ENCODE data around the gene NELFA.

Gene NELFA

DNA sequence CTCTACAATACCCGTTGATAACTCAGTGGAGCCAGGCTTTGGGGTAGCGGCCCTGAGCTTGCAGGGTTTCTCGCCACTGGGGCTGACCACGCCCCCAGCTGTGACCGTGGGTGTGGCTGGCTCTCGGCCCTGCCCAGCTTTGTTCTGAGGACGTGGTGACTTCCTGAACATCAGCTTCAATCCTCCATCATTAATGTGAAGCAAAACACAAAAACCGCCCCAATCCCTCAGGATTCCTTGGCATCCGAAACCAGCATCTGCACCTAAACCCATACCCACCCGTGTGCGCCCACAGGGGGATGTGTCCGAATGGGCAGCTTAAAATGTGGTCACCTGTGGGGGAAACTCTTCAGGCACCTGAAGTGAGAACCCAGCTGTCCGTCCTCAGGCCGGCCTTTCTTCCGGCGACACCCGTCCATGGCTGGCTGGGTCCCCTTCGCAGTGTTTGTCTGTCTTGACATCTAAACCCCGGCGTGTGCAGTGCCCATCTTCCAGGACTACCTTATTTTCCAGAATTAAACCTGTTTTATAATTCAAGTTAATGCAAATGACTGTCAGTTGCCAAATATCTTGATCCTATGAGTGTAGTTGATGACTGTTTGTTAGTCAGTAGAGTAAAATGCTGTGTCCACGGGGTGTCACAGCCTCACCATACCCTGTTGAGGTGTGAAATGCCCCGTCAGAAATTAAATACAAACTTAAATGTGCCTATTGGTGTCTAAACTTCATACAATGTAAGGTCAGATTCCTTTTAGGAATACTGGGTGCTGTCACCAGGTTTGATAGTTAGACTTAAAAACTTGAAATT is 27.3 kb downstream of the NELFA start:
- H3K23ac ChIP-seq (ENCODE audit: low read depth, low read length, poor library complexity) = no peak overlapping the region
- no peak overlapping the region for H2BK15ac ChIP-seq (ENCODE audit: low read length)
- H3K9ac ChIP-seq (ENCODE audit: low read depth, low read length, poor library complexity) = no peak overlapping the region
- H3K4me1 ChIP-seq (ENCODE audit: control insufficient read depth in 2 of 2, insufficient read depth in 1 of 2, low read depth in 1 of 2, low read length in 2 of 2) = no peaks in the 10 kb centered on the region
- H3K9me3 ChIP-seq (replicated peaks in 1 of 2; ENCODE audit: control insufficient read depth in 2 of 2, insufficient read depth in 1 of 2, low read depth in 1 of 2, low read length in 2 of 2) = no peaks in the 10 kb centered on the region
- no peak overlapping the region for H2BK12ac ChIP-seq (ENCODE audit: low read length)
- H3K79me1 ChIP-seq (ENCODE audit: low read depth, low read length) = peaks cover 6% of the 10 kb centered on the region
- WGBS, 2 donors (ENCODE audit: extremely low coverage in 2 of 2, insufficient read length in 2 of 2, insufficient replicate concordance in 1 of 2) = no CpG with 5 or more reads among the region's 22 CpGs
- no peaks in the 10 kb centered on the region for H3K27me3 ChIP-seq (ENCODE audit: control insufficient read depth in 3 of 3, insufficient read depth in 3 of 3, low read depth in 1 of 3, low read length in 3 of 3)
- peaks cover 64 to 100% of the 10 kb centered on the region in 2 donors for H3K36me3 ChIP-seq (replicated peaks in 1 of 2; ENCODE audit: control insufficient read depth in 2 of 2, insufficient read depth in 2 of 2, low read length in 2 of 2)
- no peak overlapping the region for H3K18ac ChIP-seq (ENCODE audit: low read length)
- H3K27ac ChIP-seq (replicated peaks; ENCODE audit: low read length) = no peak overlapping the region
- H2BK5ac ChIP-seq (ENCODE audit: low read length) = no peak overlapping the region
- H2AFZ ChIP-seq (ENCODE audit: low read length) = no peak overlapping the region
- H3K4ac ChIP-seq (ENCODE audit: low read length) = no peak overlapping the region
- H3K4me3 ChIP-seq (ENCODE audit: low read length in 2 of 2) = no peak overlapping the region
- H4K91ac ChIP-seq (ENCODE audit: low read depth, low read length, poor library complexity) = no peak overlapping the region
- H2AK5ac ChIP-seq (ENCODE audit: low read depth, low read length) = no peak overlapping the region
- no peak for DNase-seq (ENCODE audit: low spot score)
- no peak overlapping the region for H2BK120ac ChIP-seq (ENCODE audit: low read depth, low read length)
- H3K4me2 ChIP-seq (ENCODE audit: insufficient read depth, low read length, poor library complexity, severe bottlenecking) = no peak overlapping the region
- H4K8ac ChIP-seq (ENCODE audit: low read depth, low read length) = no peak overlapping the region
- no peak overlapping the region for H3K14ac ChIP-seq (ENCODE audit: low read length)

DNA sequence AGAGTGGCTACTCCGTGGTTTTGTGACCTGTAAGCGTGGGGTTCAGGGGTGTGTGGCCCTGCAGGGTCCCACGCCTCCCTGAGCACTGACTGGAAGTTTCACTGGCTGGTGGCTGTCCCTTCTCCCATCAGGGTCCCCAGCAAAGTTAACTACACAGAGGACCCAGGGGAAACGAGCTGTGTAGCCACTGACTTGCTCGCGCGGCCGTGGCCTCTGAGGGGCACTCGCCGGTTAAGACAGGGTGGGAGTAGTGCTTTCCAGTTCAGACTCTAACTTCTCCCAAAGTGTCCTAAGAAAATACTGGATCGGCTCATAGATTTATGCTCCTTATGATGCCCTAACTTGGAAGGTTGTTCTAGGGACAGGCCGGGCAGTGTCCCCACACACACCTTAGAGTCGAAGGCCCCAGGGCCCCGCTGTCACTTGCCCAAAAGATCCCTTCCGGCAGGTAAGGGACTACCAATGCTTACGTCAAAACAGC is 28.2 kb downstream of the NELFA start:
- Histone ChIP-seq H4K91ac (ENCODE audit: low read depth, low read length, poor library complexity) (no peak overlapping the region), H3K79me1 (ENCODE audit: low read depth, low read length) (peaks cover 5% of the 10 kb centered on the region), H3K36me3 (replicated peaks in 1 of 2; ENCODE audit: control insufficient read depth in 2 of 2, insufficient read depth in 2 of 2, low read length in 2 of 2) (peaks cover 67 to 100% of the 10 kb centered on the region in 2 donors), H4K8ac (ENCODE audit: low read depth, low read length) (no peak overlapping the region), H3K27me3 (ENCODE audit: control insufficient read depth in 3 of 3, insufficient read depth in 3 of 3, low read depth in 1 of 3, low read length in 3 of 3) (no peaks in the 10 kb centered on the region), H3K4me2 (ENCODE audit: insufficient read depth, low read length, poor library complexity, severe bottlenecking) (no peak overlapping the region), H2BK15ac (ENCODE audit: low read length) (no peak overlapping the region), H2BK12ac (ENCODE audit: low read length) (no peak overlapping the region), H3K9me3 (replicated peaks in 1 of 2; ENCODE audit: control insufficient read depth in 2 of 2, insufficient read depth in 1 of 2, low read depth in 1 of 2, low read length in 2 of 2) (no peaks in the 10 kb centered on the region), H2BK5ac (ENCODE audit: low read length) (peak overlapping the region; percentile 32), H3K4me3 (ENCODE audit: low read length in 2 of 2) (no peak overlapping the region), H2AFZ (ENCODE audit: low read length) (no peak overlapping the region), H3K23ac (ENCODE audit: low read depth, low read length, poor library complexity) (peak overlapping the region; percentile 56), H3K9ac (ENCODE audit: low read depth, low read length, poor library complexity) (no peak overlapping the region), H3K14ac (ENCODE audit: low read length) (no peak overlapping the region), H2BK120ac (ENCODE audit: low read depth, low read length) (no peak overlapping the region), H3K4me1 (ENCODE audit: control insufficient read depth in 2 of 2, insufficient read depth in 1 of 2, low read depth in 1 of 2, low read length in 2 of 2) (no peaks in the 10 kb centered on the region), H3K27ac (replicated peaks; ENCODE audit: low read length) (no peak overlapping the region), H3K18ac (ENCODE audit: low read length) (no peak overlapping the region), H2AK5ac (ENCODE audit: low read depth, low read length) (no peak overlapping the region), H3K4ac (ENCODE audit: low read length) (no peak overlapping the region)
- WGBS, 2 donors (ENCODE audit: extremely low coverage in 2 of 2, insufficient read length in 2 of 2, insufficient replicate concordance in 1 of 2) = no CpG with 5 or more reads among the region's 16 CpGs
- DNase-seq (ENCODE audit: low spot score) = no peak

DNA sequence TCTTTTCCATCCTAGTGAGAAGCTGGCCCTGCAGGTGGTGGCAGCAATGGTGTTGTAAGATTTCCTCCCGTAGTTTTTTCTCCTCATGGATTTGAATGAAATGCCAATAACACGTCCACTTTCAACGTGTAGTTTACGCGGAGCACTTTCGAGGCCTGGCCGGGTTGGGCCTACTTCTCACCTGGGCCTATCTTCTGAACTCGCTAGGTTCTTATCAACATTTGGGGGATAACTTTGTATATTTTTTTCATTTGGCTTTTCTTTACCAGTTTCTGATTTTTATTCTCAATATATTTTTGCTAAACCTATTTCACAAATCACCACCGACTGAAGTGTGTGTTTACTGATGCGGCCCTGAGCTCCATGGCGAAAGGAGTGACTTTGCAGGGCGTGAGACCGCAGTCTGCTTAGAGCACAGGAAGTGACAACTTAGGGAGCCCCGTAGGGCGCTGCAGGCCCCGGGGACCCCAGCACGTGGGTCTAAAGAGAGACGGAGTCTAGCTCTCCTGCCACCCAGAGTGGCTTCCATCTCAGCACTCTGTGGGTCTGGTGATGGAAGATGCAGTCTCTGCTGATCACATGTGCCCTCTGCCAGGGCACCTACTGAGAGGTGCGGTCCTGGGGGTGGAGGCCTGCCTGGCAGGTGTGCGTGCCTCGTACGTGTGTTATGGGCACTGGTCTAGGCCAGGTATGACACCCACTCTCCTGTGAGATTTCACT is 29.1 kb downstream of the NELFA start:
- Histone ChIP-seq H3K4me3 (ENCODE audit: low read length in 2 of 2) (no peak overlapping the region), H3K4me2 (ENCODE audit: insufficient read depth, low read length, poor library complexity, severe bottlenecking) (no peak overlapping the region), H2BK5ac (ENCODE audit: low read length) (no peak overlapping the region), H3K79me1 (ENCODE audit: low read depth, low read length) (peaks cover 7% of the 10 kb centered on the region), H3K4ac (ENCODE audit: low read length) (no peak overlapping the region), H3K27me3 (ENCODE audit: control insufficient read depth in 3 of 3, insufficient read depth in 3 of 3, low read depth in 1 of 3, low read length in 3 of 3) (no peaks in the 10 kb centered on the region), H2BK15ac (ENCODE audit: low read length) (no peak overlapping the region), H3K14ac (ENCODE audit: low read length) (no peak overlapping the region), H2AFZ (ENCODE audit: low read length) (no peak overlapping the region), H2AK5ac (ENCODE audit: low read depth, low read length) (no peak overlapping the region), H4K8ac (ENCODE audit: low read depth, low read length) (no peak overlapping the region), H3K23ac (ENCODE audit: low read depth, low read length, poor library complexity) (peak overlapping the region; percentile 45), H3K18ac (ENCODE audit: low read length) (no peak overlapping the region), H3K9ac (ENCODE audit: low read depth, low read length, poor library complexity) (no peak overlapping the region), H3K4me1 (ENCODE audit: control insufficient read depth in 2 of 2, insufficient read depth in 1 of 2, low read depth in 1 of 2, low read length in 2 of 2) (no peaks in the 10 kb centered on the region), H3K36me3 (replicated peaks in 1 of 2; ENCODE audit: control insufficient read depth in 2 of 2, insufficient read depth in 2 of 2, low read length in 2 of 2) (peaks cover 71 to 100% of the 10 kb centered on the region in 2 donors), H2BK120ac (ENCODE audit: low read depth, low read length) (no peak overlapping the region), H4K91ac (ENCODE audit: low read depth, low read length, poor library complexity) (no peak overlapping the region), H2BK12ac (ENCODE audit: low read length) (no peak overlapping the region), H3K27ac (replicated peaks; ENCODE audit: low read length) (no peak overlapping the region), H3K9me3 (replicated peaks in 1 of 2; ENCODE audit: control insufficient read depth in 2 of 2, insufficient read depth in 1 of 2, low read depth in 1 of 2, low read length in 2 of 2) (no peaks in the 10 kb centered on the region)
- WGBS, 2 donors (ENCODE audit: extremely low coverage in 2 of 2, insufficient read length in 2 of 2, insufficient replicate concordance in 1 of 2) = no CpG with 5 or more reads among the region's 22 CpGs
- no peak for DNase-seq (ENCODE audit: low spot score)
